AG04449 (cell line): Measurements from ENCODE around the gene HINT3.

Source experiments
- CTCF ChIA-PET: fragments of 350-600 bp; formaldehyde crosslinking; extraction: SDS; loops from one replicate; lab custom pipeline; 2021; ENCODE audit warnings: antibody characterized with exemption; lab: Yijun Ruan, JAX
- POLR2A ChIA-PET: fragments of 400-600, 350-600 bp; formaldehyde crosslinking; extraction: SDS; loops from one replicate; lab custom pipeline; 2020; ENCODE audit warnings: antibody characterized with exemption, inconsistent platforms; lab: Yijun Ruan, JAX
- DNase-seq: peaks from one replicate; pipeline ENCODE4 v3.0.0-alpha.2; 2010; ENCODE audit warnings: low read depth, low spot score
- H3K4me3 ChIP-seq: 2 replicates; pipeline ENCODE4 v1.5.1; 2011; ENCODE audit warnings: low read depth, mild to moderate bottlenecking, control low read depth, low read length
- CTCF ChIP-seq: IDR thresholded peaks from one replicate; pipeline ENCODE4 v1.5.1; 2011; ENCODE audit warnings: mild to moderate bottlenecking, moderate library complexity, low read length, control low read depth, inconsistent platforms; ENCODE audit not compliant: insufficient read depth; ENCODE audit errors: missing control alignments

The HINT3 gene

DNA sequence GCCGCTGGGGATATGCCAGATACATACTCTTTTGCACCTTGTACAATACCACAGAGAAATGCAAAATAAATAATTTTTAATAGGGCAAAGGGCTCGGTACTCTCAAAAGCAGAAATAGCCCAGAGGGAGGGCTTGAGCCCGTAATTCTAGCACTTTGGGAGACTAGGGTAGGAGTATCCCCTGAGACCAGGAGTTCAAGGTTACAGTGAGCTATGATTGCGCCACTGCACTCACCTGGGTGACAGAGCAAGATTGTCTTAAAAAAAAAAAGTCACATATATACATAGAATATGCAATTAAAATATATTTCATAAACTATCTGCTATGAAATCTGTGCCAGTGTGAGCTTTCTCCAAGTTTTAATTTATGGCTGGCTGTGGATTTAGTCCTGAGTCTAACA lies 29.0 kb downstream of the HINT3 start:
- no peak for DNase-seq
- ChIA-PET POLR2A (interaction anchor here (1.8 kb wide), 1 partner anchor 195 kb away, joined by 7 read pairs; the partner anchor contains the start of gene NCOA7), CTCF (interaction anchor here (0.9 to 4.7 kb wide), 10 partner anchors 9 to 675 kb away, joined by 3 to 45 read pairs (median 3); partner anchors contain the start of genes HINT3 and NCOA7)
- peak overlapping the region; percentile 95 for H3K4me3 ChIP-seq
- TF ChIP-seq CTCF: no peak

DNA sequence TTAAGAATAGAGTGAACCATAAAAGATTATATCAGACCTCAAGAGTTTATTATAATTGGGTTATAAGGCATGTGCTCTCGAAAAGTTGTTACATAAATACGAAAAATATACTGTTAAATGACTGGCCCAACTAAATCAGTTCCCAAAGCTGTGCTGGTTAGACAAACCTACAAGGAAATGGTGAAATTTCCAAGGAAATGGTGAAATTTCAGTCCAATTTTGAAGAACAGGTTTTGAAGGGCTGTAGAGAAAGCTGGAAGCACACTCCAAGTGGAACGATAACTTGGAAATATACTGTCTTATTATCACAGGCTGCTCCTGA lies 29.4 kb downstream of the HINT3 start:
- H3K4me3 ChIP-seq: peak overlapping the region; percentile 95
- POLR2A ChIA-PET: interaction anchor here (1.1 to 1.8 kb wide), 3 partner anchors 9 to 1281 kb away, joined by 3 to 7 read pairs (median 5); partner anchors contain the start of genes NCOA7 and RNF146
- no peak for TF ChIP-seq CTCF
- CTCF ChIA-PET: interaction anchor here (1.0 to 4.7 kb wide), 8 partner anchors 10 to 675 kb away, joined by 3 to 45 read pairs (median 3); partner anchors contain the start of genes HINT3 and NCOA7
- DNase-seq: no peak

GRCh38 chr6:125986301-125987025 lies 29.9 kb downstream of the HINT3 start, which contains the start of gene TRMT11:
Gene TRMT11 (plus strand): TSS chr6:125986540. CDS start chr6:125986551, 11 bp downstream.
- TF ChIP-seq CTCF: no peak
- H3K4me3 ChIP-seq: peak within 1 kb of the TSS; percentile 95
- ChIA-PET POLR2A (interaction anchor here (1.1 to 1.8 kb wide), 3 partner anchors 9 to 1280 kb away, joined by 3 to 7 read pairs (median 5); partner anchors contain the start of genes NCOA7 and RNF146), CTCF (interaction anchor here (0.7 to 4.7 kb wide), 10 partner anchors 9 to 676 kb away, joined by 3 to 45 read pairs (median 4); partner anchors contain the start of genes HINT3 and NCOA7)
- DNase-seq: no peak

- TF ChIP-seq CTCF: no peak
- peak overlapping the region; percentile 95 for H3K4me3 ChIP-seq
- DNase-seq: no peak
- ChIA-PET CTCF (interaction anchor here (0.7 to 4.7 kb wide), 8 partner anchors 9 to 1184 kb away, joined by 3 to 45 read pairs (median 6); partner anchors contain the start of genes HINT3 and NCOA7), POLR2A (interaction anchor here (1.1 to 1.8 kb wide), 3 partner anchors 8 to 1280 kb away, joined by 3 to 7 read pairs (median 5); partner anchors contain the start of genes NCOA7 and RNF146)
Measured at GRCh38 chr6:125987026-125987617, 30.6 kb downstream of the HINT3 start.

DNA sequence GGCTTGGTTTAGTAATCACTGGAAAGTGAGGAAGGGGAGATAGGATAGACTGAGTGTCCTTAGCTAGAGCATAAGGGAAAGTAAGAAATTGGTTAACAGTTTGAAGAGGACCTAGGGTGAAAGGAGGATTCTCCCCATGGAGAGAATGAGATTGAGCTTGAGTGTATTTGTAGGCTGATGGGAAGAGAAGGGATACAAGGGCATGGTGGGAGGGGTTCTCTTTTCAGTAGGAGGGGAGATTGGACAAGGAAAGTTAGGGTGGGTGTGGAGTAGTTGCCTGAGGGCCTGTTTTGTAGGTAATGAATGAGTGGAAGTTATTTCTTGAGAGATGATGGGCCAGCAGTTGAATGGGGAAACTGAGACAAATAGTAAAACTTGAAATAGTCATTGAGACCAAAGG lies 31.7 kb downstream of the HINT3 start:
- TF ChIP-seq CTCF: no peak
- POLR2A ChIA-PET: no interaction called here
- no peak overlapping the region for H3K4me3 ChIP-seq
- no peak for DNase-seq
- CTCF ChIA-PET: no interaction called here
